ENCODE results near the gene C16orf86.

Gene C16orf86

DNA sequence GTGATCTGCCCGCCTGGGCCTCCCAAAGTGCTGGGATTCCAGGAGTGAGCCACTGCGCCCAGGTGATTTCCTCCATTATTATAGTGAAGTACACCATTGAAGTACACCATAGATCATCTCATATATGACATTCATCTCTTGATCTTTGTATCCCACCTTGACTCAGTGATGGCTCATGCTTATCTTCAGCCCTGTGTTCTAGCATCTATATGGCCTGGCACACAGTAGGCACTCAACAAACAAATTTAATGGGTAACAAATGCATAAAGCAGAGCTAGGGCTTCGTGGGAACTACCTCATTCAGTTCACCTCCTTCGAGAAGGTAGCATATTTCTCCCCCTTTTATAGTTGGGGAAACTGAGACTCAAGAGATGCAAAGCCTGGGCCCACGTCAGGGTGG lies 1.0 kb upstream of the C16orf86 start:
- H3K4me3 ChIP-seq (ENCODE audit: low read depth, low read length): peak overlapping the region; percentile 51

DNA sequence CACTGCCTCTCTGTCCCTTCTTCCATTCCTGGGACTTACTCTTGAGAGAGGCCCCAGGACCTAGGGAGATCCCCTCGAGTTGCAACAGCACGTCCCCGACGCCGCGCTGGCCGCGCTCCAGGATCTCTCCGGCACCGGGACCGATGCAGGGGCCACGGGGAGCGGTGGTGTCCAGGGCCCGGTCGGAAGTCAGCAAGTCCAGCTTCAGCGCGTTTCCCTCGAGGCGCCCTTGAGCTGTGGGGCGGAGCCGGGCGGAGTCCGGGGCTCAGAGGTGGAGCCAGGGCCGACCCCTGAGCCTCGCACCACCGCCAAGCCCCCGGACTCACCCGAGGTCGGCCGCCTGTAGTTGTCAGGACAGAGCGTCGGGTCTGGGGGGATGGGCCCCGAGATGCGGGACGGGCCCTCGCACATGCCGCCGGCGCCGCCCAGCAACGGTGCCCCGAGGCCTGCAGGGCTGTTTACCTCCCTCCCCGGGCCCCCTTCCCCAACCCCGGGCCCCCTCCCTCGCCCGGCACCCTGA lies 522 bp upstream of the C16orf86 start:
- peak overlapping the region; percentile 51 for H3K4me3 ChIP-seq (ENCODE audit: low read depth, low read length)

GRCh38 chr16:67667453-67667816 lies 821 bp downstream of the C16orf86 start:
- H3K4me3 ChIP-seq (ENCODE audit: low read depth, low read length): no peak overlapping the region

DNA sequence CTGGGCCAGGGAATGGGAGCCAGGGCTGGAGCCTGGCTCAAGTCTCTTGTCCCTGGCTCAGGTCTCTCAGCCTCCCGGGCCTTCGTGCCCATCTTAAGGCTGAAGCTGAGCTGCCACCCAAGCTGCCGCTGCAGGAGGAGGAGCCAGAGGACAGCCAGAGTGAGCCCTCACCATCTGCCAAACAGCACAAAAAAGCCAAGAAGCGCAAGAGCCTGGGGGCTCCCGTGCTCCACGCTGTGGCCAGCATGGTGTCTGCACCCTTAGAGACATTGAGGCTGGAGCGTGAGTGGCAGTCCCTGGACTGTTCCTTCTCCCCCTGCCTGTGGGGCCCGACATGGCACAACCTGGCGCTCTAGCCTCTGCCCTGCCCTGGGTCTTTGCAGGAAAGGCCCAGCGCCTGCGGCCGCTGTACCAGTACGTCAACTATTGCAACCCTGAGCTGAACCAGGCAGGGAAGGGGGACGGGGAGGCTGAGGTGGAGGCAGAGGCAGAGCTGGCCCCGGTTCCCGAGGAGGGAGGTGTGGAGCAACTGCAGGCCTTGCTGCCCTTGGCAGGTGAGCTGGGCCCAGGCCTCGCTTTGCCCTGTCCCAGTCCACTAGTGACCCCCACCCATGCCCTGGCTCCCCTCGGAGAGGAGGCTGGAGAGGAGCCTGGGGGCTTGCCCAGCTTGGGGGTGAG lies 1.3 kb downstream of the C16orf86 start:
- H3K4me3 ChIP-seq (ENCODE audit: low read depth, low read length): no peak overlapping the region

DNA sequence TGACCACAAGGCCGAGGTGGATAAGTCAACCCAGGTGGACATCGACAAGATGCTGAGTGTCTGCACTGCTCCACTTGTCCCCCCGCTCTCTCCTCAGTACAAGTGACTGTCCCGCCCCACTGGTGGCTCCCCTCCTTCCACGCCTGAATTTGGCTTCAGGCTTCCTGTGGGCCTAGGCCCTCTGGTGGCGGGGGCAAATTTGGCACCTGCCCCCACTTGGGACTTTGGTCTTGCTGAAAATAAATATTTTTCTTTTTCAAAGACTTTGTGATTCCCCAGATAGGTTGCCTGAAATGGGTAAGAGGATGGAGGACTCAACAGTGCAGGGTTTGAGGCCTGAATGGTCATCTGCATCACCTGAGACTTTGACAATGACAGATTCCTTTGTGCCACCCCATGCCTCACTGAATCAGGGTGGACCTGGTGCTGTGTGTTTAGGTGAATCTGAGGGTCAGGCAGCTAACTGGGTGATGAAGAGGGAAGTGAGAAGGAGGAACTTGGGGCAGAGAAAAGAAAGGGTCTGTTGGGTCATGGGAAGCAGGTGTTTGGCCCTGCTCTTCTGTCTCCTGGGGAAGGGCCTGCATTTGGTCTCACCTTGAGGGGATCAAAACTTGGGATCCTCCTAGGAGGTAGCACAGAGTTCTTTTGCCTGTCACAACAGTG lies 2.0 kb downstream of the C16orf86 start:
- H3K4me3 ChIP-seq (ENCODE audit: low read depth, low read length): no peak overlapping the region

- no peak overlapping the region for H3K4me3 ChIP-seq (ENCODE audit: low read depth, low read length)
Measured at GRCh38 chr16:67669499-67670101, 3.0 kb downstream of the C16orf86 start.

GRCh38 chr16:67672306-67672705 lies 5.7 kb downstream of the C16orf86 start:
- no peak overlapping the region for H3K4me3 ChIP-seq (ENCODE audit: low read depth, low read length)

GRCh38 chr16:67672739-67673662 lies 6.4 kb downstream of the C16orf86 start:
- H3K4me3 ChIP-seq (ENCODE audit: low read depth, low read length): no peak overlapping the region

- no peak overlapping the region for H3K4me3 ChIP-seq (ENCODE audit: low read depth, low read length)
Measured at GRCh38 chr16:67673712-67674580, 7.3 kb downstream of the C16orf86 start.

DNA sequence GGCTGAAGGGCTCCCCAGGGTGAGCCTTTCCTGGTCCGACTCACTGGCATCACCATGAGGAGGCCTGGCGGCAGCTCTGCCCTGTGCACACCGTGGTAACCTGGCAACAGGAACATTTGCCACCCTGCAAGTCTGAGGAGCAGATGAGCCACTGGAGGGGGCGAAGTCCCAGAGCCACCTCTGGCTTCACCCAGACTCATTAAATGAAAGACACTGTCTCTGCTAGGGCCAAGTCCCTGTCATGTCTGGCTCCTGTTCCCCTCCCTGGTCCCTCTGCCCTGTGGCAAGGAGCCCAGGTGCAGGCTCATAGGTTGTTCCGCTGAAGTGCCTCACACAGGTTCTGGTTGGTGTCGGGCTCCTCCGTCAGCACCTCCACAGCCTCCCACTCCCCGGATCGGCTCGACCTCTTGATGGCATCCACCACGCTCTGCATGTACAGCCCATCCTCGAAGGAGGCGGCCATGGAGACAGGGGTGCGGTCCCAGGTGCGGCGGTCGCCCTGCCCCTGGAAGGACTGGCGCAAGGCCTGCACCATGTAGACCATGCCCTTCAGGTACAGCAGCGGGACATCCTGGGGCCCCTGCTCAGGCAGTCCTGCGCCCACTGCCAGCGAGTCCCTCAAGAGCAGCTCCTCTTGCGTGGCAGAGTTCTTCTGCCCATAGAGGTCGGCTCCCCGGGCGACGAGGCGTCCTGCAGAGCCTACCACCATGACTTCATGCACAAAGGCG lies 8.4 kb downstream of the C16orf86 start:
- no peak overlapping the region for H3K4me3 ChIP-seq (ENCODE audit: low read depth, low read length)

GRCh38 chr16:67675579-67675935 lies 8.9 kb downstream of the C16orf86 start:
- no peak overlapping the region for H3K4me3 ChIP-seq (ENCODE audit: low read depth, low read length)

DNA sequence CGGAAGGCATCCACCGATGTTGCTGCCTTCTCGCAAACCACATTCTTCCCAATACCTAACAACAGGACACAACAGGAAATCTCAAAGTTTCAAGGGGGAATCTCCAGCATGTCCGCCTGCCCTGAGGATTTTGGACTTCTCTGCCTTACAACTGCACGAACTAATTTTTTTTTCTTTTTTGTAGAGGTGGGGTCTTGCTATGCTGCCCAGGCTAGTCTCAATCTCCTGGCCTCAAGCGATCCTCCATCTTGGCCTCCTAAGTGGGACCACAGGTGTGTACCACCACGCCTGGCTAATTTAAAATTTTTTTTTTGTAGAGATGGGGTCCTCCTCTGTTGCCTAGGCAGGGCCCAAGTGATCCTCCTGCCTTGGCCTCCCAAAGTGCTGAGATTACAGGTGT lies 9.4 kb downstream of the C16orf86 start:
- no peak overlapping the region for H3K4me3 ChIP-seq (ENCODE audit: low read depth, low read length)

GRCh38 chr16:67676516-67676915 lies 9.9 kb downstream of the C16orf86 start:
- no peak overlapping the region for H3K4me3 ChIP-seq (ENCODE audit: low read depth, low read length)

DNA sequence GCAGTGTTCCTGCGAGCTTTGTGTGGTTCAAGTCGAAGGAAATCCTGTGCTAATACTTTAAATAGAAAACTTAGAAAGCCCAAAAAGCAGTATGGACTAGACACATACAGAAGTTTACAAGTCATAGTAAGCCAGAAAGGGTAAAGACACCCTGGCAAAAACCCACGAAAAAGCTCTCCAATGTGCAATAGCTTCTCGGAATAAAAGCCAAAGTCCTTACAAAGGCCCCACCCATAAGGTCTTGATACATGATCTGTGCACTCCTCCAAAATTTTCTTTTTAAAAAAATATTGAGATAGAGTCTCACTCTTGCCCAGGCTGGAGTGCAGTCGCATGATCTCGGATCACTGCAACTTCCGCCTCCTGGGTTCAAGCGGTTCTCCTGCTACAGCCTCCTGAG lies 10.3 kb downstream of the C16orf86 start:
- H3K4me3 ChIP-seq (ENCODE audit: low read depth, low read length): no peak overlapping the region

- H3K4me3 ChIP-seq (ENCODE audit: low read depth, low read length): no peak overlapping the region
Measured at GRCh38 chr16:67677712-67678111, 11.1 kb downstream of the C16orf86 start.

GRCh38 chr16:67678354-67679023 lies 11.9 kb downstream of the C16orf86 start:
- no peak overlapping the region for H3K4me3 ChIP-seq (ENCODE audit: low read depth, low read length)

GRCh38 chr16:67679935-67680897 lies 13.6 kb downstream of the C16orf86 start:
- no peak overlapping the region for H3K4me3 ChIP-seq (ENCODE audit: low read depth, low read length)

DNA sequence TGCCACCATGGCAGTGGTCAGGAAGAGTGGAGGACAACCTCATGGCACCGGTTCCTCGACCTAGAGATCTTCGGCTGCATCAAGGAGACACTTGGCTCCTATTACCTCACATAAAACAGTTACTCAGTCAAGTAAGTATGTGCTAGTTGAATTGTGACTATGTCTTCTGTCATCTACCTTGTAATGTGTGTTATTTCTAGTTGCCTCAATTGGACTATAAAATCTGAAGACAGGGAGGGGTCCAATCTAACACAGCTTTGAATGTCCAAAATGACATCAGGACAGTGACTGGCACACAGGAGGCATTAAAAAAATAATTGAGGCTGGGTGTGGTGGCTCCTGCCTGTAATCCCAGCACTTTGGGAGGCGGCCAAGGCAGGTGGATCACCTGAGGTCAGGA lies 17.2 kb downstream of the C16orf86 start:
- no peak overlapping the region for H3K4me3 ChIP-seq (ENCODE audit: low read depth, low read length)

Measured in iPS-11a (cell line).